GM18858 (cell line): ENCODE data around the gene GBE1.
"Not testable (repeated sequence)": the region's sequence is repeated elsewhere in the genome, so short reads cannot be mapped to it uniquely, and the experiment has no call there.

Experiments
- ATAC-seq: cut with Tn5 transposase; IDR thresholded peaks from one replicate; pipeline ENCODE4 v1.9.1; 2021; ENCODE audit not compliant: unreplicated experiment

The GBE1 gene

DNA sequence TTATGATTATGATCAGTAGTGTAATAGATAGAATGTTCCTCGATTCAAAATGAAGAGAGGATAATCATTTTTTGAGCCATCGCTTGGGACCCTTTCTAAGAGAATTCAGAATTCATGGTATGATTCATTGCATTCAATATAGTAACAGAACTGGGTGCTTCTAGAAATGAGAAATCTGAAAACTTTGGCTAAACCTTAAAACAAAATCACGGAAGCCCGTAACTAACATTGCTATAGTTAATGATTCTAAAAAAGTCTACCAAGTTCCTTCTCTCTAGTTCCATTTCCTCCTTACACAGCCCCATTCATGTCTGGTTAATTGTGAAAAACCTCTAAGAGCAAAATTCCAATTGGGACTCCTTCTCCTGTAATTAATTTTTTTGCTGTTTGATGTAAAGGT, 217.1 kb downstream of the GBE1 start:
- no peak for ATAC-seq

DNA sequence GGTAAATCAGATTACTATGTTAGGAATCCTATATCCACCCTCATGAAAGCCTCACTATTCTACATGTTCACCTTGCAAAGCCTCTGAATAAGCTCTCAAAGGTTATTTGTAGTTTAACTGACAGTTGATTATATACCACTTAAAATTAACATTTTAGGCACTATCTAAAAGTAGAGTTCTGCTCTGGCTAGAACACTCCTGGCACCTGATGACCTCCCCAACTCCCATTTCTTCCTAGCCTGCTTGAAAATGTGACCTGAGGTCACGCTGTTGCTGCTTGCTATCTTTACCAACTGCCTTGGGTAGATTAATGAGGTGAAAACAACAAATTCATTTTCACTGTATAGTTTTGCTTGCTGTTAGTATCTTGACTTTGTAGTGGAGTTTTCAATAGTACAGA, 220.7 kb downstream of the GBE1 start:
- ATAC-seq = no peak

DNA sequence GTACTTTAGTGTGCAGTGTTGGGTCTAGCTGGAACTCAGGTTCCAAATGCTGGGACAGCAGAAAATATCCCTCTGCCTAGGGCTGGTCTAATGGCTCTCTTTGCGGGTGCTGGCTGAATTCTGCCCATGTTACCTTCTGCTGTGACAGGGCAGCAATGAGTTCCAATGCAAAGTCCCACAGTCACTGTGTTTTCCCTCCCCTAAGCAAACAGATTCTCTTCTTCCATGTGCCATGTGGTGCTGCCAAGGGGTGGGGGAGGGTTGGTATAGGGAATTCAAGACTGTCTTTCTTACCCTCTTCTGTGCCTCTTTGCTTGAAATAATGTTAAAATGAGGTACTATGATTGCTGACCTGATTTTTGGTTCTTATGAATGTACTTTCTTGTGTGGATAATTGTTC, 229.6 kb downstream of the GBE1 start:
- ATAC-seq = no peak

DNA sequence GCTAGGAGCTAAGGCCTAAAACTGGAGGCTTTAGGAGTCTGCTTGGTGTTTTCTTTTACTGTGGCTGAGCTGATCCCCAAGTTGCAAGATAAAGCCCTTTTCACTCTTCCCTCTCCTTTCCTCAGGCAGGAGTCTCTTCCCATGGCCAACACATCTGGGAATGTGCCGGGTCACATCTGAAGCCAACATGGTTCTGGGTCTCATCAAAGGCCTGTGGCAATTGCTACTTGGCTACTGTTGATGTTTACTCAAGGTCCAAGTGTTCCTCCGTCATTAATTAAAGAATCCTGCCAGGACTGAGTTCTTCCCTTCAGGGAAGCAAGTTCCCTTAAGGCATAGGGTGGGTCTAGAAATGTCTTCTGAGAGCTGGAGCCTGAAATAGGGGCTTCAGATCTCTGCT, 230.2 kb downstream of the GBE1 start:
- ATAC-seq = no peak

DNA sequence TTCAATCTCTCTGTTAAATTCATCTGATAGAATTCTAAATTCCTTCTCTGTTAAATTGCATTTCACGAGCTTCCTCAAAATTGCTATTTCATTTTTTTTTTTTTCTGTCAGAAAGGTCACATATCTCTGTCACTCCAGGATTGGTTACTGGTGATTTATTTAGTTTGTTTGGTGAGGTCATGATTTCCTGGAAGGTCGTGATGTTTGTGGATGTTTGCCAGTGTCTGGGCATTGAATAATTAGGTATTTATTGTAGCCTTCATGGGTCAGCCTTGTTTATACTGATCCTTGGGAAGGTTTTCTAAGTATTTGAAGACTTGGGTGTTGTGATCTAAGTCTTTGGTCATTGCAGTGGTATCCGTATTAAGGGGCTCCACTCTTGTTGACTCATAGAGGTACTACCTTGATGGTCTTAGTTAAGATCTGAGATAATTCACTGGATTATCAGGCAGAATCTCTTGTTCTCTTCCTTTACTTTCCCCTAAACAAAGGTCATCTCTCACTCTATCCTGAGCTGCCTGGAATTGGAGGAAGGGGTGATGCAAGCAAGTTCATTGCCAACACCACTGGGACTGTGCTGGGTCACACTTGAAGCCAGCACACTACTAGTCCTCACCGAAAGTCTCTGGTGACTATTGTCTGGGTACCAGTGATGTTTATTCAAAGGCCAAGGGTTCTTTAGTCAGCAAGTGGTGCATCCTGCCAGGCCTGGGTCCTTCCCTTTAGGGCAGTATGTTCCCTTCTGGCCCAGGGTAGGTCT, 231.1 kb downstream of the GBE1 start:
- ATAC-seq = no peak

DNA sequence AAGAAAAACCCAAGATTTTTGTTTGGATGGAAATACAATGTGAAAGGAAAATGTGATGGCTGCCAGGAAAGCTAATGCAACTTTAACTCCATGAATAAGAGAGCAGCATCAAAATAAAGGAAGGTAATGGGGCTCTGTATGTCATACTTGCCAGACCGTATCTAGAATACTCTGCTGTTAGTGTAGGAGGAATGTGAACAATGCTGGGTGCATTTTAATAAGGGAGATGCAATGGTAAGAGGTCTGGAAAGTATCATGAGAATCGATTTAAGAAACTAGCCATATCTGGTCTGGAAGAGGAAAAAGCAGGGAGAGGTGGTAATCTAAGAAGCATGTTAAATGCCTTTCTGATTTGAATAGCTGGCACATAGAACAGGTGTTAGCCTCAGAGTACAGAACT, 239.6 kb downstream of the GBE1 start:
- no peak for ATAC-seq

DNA sequence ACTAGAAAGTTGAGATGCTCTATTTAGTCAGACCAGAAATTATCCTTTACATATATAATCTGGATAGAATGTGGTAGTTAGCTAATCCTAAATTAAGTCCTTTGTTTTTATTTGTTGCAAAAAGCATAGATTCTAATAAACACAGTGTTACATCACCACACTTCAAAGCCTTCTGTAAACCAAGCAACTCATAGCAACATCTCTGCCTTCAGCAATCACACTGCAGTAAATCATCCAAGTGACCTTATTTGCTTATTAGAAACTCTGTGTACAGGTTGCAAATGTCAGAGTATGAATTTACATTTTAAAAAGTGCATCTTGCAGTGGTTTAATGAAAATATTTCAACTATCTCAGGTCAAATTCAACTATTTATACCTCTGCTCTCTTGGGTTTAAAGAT, 242.5 kb downstream of the GBE1 start:
- no peak for ATAC-seq

DNA sequence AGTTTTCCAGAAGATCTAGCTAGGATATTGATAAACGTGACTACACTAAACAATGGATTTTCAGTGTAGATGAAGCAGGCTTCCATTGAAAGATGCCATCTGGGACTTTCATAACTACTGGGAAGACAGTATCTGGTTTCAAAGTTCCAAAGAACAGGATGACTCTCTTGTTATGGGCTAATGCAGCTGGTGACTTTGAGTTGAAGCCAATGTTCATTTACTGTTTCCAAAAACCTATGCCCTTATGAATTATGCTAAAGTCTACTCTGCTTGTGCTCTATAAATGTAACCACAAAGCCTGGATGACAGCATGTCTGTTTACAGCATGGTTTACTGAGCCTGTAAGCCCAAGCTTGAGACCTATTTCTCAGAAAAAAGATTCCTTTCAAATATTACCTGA, 245.4 kb downstream of the GBE1 start:
- no peak for ATAC-seq

DNA sequence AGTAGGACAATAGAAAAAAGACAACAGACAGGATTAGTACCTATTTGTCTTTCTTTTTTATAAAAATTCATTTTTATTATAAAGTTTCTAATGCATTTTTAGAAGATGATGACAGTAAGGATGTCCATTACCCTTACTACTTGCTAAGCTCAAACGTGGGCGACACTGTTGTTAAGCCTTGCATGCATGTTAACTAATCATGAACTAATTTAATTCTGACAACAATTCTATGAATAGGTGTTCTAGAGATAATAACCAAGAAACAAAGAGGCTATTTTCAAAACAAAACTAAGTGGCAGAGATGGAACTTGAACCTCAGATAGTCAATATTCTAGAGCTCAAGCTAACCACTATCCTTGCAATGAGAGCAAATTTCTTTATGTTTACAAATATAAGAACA, 247.9 kb downstream of the GBE1 start:
- no peak for ATAC-seq

DNA sequence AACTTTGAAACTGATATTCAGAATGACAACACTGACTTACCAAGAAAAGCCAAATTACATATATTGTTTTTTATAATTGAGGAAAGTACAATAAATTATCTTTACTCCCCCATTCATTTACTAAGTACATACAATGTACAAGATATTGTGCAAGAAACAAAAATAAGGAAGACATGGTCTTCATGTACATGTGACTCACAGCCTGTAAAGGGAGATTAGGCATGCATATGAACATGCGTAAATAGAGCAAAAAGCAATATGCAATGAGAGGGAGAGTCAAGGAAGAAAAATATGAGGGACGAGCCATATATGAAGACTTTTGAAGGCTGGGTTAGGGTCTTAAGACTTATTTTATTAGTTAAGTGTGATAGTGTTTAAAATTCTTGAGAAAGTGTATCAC, 258.4 kb downstream of the GBE1 start:
- no peak for ATAC-seq

DNA sequence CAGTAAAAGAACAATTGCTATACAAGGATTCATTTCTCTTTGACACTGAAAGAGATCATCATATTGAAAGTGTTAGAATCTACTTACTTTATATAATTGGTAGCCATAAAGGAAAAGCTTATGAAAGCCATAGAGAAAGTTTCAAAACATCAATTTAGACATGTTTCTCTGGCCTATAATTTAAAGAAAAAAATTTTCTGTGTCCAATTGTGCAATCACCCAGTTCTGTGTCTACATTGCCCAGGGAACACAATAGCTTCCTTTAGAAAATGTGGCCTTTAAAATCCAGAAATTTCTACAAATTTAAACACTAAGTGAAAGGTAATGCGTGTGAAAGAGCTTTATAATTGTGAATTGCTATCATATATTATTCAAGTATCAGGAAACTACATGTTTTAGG, 259.2 kb downstream of the GBE1 start:
- ATAC-seq = no peak

DNA sequence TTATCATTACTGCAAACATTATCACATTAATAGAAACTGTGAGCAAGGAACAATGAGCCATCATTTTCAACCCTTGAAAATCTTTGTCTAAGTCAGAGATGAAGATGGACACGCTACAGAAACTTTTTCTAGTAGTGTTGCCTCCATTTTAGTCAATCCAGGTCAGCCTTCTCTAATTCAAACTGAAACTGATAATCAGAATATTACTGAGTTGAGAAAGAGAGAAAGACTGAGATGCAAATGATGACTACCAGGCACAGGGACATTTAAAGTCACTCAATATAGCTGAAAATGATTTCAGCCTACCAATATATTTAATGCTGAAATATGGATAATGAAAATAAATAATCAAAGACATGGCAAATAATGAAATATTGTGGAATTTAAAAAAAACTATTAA, 261.4 kb downstream of the GBE1 start:
- ATAC-seq = peak; percentile 88

DNA sequence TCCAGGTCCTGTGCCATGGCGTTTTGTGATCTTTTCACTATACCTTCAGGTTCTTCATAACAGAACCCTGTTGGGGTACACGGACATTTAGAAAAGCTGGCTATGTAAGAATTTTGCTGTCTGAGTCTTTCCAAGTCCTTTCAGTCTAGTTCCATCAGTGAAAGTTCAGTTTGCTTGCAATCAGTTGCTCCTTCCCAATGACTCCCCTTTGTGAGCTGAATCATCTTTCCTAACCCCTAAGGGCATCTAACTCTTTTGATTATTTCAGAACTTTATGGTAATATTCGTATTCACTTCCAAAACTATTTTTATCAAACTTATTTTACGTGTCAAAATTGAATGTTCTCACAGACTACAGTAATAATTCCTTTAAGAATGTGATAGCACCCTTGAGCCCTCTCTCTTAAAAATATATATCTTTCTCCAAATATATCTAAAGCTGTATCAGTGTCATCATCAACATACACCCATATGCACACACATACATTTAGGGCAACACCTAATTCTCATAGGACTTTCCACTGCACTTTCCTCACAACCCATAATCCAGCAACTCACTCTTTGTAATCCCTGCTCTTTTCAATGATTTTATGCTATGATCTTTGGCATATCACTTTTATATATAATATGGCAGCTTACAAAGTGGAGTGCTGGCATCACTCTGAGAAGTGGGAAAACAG, 263.7 kb downstream of the GBE1 start:
- no peak for ATAC-seq

DNA sequence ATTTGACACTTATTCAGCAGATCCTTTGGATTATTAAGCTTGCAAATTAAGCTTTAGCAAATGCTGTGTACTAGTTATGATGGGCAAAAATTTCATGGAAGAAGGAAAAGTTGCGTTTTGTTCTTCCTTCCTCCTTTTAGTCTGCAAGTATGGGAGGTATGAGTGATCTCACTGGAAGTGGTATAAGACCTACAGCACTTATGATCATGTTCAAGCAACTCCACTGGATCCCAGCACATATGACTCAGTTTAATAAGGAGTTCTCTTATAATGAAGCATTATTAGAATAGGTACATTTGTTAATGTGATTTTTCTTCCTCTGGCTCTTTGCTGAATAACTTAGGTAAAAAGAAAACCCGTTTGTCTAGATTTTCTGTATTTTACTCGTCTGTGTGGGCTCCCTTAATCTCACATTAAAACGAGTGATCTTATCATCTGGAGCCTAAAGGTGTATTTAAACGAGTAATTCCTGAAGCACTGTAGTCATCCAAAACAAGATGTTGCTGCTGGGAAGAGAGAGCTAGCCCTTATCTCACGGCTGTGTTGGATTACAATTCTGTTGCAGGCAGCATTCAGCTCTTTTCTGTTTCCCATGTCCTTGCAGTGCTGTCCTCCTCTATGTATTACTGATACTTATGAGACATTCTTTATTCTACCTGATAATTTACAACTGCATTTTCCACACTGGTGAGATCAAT, 264.9 kb downstream of the GBE1 start:
- no peak for ATAC-seq

DNA sequence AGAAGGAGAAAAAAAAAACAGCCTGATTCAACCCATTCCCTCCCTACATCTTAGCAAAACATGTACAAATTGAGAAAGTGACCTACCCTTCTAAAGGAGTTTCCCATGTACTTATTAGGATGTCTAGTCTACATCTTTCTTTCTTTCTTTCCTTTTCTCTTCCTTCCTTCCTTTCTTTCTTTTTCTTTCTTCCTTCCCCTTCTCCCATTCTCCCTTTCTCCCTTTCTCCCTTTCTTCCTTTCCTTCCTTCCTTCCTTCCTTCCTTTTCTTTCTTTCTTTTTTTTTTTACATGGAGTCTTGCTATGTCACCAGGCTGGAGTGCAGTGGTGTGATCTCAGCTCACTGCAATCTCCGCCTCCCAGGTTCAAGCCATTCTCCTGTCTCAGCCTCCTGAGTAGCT, 269.0 kb downstream of the GBE1 start:
- not testable (repeated sequence) for ATAC-seq

DNA sequence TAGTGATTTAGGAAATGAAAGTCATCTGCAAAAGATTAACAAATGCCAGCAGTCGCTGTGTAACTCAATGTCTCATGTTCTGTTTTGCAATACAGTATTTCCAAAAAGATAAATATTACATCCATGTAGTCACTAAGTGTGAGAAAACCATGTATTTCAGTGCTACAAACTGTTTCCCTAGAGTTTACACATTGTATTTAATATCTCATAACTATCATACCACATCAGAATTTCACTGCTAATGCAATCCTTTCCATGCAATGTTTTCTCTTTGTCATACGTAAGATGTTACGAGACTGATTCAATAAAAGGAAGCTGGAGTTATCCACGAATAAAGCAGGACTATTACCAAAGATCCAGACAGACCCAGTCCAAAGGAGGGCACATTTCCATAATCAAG, 269.4 kb downstream of the GBE1 start:
- ATAC-seq = no peak

DNA sequence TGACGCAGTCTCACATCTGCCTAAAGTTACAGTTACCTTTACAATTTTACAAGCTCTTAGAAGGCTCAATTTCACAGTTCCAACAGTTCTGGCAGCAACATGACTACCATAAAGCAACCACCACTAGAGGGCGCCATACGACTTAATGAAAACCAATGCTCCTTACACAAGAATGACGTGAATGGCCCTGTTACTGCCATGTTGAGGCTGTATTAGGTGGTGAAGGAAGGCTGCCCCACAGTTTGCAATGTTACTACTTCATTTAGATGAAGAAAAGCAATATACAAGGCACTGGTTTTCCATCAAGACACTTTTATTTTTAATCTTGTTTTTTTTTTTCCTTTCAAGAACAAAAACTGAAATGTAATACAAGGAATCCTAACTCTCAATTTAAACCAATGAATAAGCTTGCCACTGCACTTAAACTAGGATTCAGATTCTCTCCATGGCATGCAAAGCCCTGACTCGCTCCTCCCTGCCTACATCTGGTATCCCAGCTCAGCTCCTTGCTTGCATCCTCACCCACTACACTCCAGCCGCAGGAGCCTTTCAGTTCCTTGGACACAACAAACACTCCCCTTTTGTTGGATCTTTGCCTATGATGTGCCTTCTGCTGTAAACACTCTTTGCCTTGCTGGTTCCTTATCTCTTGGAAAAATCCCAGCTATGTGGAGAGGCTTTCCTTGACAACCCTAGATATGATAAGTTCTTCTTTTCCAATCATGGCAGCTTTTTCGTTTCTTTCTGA, 270.7 kb downstream of the GBE1 start:
- peak; percentile 85 for ATAC-seq

DNA sequence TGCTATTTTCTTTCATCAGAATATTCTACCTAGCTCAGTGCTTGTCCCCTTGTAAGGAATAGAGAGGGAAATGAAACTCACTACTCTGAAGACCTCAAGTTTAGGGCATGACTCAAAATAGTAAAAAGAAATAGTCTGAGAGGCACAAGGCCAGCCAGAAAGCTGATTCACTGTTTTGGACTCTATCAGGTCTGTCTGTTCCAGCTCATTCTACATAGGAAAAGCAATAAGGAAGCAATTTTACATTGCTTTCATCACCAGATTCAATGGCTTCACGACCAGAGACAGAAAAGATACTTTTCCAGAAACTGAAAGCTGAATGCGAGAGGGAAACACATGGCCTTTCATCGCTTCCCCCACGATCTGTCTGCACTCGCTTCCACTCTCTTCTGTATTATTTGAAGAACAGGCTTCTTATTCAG, 276.0 kb downstream of the GBE1 start:
- ATAC-seq = peak; percentile 98

DNA sequence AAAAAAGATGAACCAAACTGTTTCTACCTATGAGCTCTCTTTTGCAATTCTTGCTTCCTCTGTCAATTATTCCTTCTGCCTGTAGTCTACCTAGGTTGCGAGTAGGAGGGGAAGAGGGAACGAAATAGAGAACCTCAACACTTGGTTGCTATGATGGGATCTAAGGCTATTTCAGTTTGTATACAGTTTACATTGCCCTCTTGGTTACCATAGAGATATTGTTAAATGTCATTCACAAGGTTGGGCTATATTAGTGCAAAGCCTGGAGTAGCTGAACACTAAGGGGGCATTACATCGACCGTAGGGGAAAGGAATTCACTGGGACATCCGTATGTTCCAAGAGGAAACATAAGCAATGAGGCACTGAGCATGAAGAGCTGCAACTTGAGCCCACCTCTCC, 276.9 kb downstream of the GBE1 start:
- no peak for ATAC-seq

DNA sequence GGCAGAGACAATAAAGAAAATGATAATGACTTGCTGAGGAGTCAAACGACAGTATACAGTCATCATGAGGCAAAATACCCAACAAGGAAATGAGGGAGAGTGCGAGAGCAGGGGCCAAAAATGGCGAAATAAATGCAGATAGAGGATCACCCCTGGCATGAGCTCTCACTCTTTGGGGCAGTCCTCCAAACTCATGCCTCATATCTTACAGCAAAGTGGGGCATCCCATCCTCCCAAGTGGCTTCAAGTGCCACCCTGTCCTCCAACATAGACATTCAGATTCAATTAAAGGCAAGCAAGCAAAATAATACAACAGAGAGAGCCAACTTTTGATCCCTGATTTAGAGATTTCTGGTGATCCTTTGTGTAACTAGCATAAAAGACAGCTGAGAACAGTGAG, 278.4 kb downstream of the GBE1 start:
- ATAC-seq = no peak

DNA sequence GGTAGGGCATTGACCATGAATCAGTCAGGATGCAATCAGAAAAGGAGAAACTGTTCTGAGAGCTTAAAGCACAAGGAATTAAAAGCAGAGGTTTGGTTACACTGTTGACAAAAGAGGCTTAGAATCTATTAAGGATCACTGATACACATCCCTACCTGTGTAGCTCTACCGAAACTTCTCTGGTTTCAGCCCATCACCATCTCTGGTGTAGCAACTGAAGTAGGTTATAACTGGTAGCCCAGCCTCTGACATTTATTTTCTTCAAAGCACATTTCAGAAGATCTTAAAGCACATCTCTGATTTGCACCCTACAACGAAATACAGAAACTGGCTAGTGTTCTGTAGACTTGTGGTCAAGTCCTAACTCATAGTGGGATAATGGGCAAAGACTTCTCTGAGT, 283.7 kb downstream of the GBE1 start:
- no peak for ATAC-seq

DNA sequence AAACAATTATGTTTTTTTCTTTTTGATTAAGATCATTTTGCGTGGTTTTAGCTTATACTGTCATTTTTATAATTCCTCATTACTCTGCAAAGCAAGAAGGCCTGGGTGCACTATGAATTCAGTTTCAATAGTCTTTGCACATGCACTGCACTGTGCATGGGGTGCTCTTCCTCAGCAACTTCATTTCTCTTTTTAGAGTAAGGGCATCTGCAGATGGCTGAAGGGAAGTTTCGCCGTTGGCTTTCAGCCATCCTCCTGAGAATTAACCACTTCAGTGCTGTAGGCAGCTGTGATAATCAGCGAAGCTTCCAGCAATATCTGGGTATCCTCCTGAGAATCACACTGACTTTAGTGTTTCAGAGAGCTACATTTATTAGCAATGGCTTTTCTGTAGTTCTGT, 284.8 kb downstream of the GBE1 start:
- ATAC-seq = no peak
